SKM-1 (cell line): ENCODE results near the gene VPS8.
"Not testable (repeated sequence)": the region's sequence is repeated elsewhere in the genome, so short reads cannot be mapped to it uniquely, and the experiment has no call there.

Source experiments
- DNase-seq: peaks from one replicate; lab custom pipeline; 2025; ENCODE audit not compliant: unreplicated experiment; lab: John Stamatoyannopoulos, UW

The VPS8 gene

DNA sequence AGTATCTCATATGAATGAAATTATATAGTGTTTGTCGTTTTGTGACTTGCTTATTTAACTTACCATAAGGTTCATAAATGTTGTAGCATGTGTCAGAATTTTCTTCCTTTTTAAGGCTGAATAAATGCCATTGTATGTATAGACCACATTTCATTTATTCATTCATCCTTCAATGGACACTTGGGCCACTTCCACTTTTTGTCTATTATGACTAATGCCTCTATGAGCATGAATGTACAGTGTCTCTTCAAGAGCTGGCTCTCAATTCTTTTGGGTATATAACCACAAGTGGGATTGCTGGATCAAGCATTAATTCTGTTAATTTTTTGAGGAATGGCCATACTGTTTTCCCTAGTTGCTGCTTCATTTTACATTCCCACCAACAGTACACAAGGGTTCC, 156.1 kb downstream of the VPS8 start:
- DNase-seq = no peak

DNA sequence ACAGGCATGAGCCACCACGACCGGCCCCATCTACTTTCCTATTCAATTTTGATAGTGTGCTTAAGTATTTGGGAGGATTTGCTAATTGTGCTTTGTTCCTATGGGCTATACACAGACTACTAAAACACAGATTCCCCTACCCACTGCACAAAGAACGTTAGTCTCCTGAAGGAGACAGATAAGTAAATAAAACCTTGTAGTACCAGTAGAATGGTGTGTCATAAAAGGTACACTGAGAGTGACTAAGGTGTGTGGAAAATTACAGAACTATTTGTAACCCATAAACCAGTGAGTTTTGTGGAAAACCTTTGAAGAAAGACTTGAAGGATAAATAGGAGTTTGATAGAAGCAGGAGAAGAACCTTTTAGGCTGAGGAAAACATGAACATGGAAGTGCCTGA, 158.2 kb downstream of the VPS8 start:
- no peak for DNase-seq

DNA sequence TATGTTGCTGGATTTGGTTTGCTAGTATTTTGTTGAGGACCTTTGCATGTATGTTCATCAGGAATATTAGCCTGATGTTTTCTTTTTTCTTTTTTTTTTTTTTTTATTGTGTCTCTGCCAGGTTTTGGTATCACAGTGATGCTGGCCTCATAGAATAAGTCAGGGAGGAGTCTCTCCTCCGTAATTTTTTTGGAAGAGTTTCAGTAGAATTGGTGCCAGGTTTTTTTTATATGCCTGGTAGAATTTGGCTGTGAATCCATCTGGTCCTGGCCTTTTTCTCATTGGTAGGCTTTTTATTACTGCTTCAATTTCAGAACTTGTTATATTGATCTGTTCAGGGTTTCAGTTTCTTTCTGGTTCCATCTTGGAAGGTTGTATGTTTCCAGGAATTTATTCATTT, 165.8 kb downstream of the VPS8 start:
- DNase-seq = no peak

- no peak for DNase-seq
Measured at GRCh38 chr3:184981071-184981470, 169.1 kb downstream of the VPS8 start.

DNA sequence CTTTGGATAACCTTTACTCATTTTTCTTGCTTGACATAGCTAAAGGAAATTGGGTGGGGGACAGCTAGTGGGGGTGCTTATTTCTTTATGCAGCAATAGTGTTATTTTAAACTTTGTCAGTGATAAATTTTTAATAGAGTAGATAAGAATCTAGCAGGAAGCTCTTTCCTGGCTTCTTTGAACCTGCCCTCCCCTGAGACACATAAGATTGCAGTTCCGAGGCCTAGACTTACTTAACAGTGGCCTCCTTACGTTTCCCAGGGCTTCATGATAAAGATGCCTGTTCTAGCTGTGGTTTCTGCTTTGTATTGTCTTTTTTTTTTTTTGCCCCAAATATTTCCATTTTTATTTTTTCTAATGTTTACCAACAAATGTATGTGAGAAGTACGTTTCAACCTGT, 170.1 kb downstream of the VPS8 start:
- DNase-seq = no peak

- no peak for DNase-seq
Measured at GRCh38 chr3:184985586-184985985, 173.6 kb downstream of the VPS8 start.

DNA sequence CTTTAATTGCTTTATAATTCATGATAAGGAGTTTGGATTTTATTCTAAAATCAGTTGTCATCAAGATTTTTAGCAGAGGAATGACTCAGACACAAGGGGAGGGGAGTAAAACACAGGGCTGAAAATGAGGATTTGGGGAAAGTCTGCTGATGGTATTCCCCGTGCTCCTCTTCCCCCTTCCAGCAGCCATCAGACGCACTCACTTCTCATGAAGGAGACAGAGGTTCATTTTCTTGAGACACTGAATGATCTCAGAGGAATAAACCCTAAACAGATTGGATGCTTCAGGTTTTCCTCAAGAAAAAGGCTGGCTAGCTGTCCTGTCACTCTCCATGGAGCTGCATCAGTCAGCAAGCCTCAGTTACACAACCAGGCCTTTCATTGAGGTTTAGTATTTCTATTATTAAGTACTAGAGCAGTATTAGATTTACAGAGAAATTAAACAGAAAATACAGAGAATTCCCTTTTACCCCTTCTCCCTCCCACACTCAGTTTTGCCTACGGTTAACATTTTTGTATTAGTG, 174.5 kb downstream of the VPS8 start:
- DNase-seq = no peak

DNA sequence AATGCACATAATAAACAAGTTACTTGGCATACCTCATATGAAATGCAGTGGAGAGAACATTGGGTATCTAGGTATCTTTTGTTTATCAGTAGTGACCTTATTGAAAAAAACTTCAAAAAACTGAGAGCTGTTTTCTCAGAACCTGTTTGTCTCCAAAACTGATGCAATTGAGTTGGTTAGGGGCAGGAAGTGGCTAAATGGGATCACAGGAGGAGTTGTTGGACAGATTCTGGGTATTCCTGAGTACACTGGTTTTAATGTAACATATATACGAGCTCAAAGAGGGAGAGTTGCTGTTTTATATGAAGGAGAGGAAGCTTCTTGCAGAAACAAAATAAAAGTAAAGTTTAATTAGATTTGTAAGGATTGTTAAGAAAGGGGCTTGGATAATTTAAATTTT, 181.4 kb downstream of the VPS8 start:
- DNase-seq = no peak

DNA sequence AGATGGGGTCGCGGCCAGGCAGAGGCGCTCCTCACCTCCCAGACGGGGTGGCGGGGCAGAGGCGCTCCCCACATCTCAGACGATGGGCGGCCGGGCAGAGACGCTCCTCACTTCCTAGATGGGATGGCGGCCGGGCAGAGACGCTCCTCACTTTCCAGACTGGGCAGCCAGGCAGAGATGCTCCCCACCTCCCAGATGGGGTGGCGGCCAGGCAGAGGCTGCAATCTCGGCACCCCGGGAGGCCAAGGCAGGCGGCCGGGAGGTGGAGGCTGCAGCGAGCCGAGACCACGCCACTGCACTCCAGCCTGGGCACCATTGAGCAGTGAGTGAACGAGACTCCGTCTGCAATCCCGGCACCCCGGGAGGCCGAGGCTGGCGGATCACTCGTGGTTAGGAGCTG, 191.9 kb downstream of the VPS8 start:
- DNase-seq = not testable (repeated sequence)

GRCh38 chr3:185009650-185010049, 197.7 kb downstream of the VPS8 start:
- DNase-seq = no peak

DNA sequence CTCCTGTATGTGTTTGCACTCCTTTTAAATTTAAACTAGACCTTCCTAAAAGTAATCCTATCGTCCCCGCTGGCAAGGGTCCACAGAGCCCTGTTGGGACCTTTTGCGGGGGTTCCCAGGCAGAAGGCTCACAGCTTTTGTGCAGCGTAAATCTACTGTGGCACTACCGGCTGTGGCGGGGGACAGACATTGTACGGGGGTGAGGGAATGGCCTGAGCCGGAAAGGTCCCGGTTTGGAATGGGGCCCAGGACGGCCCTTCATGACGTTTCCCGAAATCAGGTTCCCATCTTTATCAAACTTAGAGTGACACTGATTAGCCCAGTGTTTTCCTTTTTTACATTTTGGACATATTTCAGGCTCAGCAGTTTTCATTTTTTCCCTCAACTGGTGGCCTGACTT, 205.6 kb downstream of the VPS8 start:
- not testable (repeated sequence) for DNase-seq

GRCh38 chr3:185017996-185018395, 206.0 kb downstream of the VPS8 start:
- DNase-seq = not testable (repeated sequence)

GRCh38 chr3:185021256-185021655, 209.3 kb downstream of the VPS8 start:
- DNase-seq = no peak

GRCh38 chr3:185024406-185024805, 212.4 kb downstream of the VPS8 start:
- no peak for DNase-seq

- no peak for DNase-seq
Measured at GRCh38 chr3:185024966-185025365, 213.0 kb downstream of the VPS8 start.

GRCh38 chr3:185028121-185028520, 216.2 kb downstream of the VPS8 start:
- no peak for DNase-seq

- DNase-seq = no peak
Measured at GRCh38 chr3:185029086-185029485, 217.1 kb downstream of the VPS8 start.

- DNase-seq = no peak
Measured at GRCh38 chr3:185030399-185030798, 218.4 kb downstream of the VPS8 start.

- DNase-seq = no peak
Measured at GRCh38 chr3:185030951-185031350, 219.0 kb downstream of the VPS8 start.

GRCh38 chr3:185037801-185038200, 225.8 kb downstream of the VPS8 start:
- no peak for DNase-seq

DNA sequence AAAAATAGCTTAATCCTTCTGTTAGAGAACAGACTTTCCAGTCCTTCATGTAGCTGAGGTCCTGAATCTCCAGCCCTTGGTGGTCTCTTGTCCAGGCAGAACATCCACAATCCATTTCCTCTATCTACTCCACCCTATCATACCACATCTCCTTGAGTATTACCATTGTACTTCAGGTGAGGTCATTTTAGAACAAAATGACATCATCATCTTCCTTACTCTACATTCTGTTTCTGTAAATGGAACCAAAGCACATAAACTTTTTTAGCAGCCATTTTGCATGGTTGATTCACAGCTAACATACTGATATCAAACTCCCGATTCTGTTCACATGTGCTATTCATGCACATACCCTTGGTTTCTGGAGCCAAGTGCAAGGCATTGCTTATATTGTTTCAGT, 228.5 kb downstream of the VPS8 start:
- no peak for DNase-seq

DNA sequence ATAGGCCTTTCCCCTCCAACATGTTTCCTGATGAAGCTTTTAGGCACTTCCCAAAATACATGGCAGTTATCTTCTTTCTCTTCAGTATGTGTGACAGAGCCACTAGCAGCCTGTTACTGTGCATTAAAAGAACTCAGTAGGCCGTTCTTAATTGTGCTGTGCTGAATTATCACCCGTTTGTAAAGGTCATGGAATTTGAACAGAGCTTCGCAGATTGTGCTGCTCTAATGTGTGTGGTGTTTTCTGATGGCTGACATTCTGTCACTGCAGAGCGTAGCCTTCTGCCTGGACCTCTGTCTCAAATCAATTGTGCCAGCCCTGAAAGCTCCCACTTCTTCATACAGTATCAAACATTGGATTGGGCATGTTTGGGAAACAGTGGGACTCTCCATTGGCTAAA, 229.6 kb downstream of the VPS8 start:
- no peak for DNase-seq

GRCh38 chr3:185042312-185043050, 230.5 kb downstream of the VPS8 start:
- no peak for DNase-seq
